Measurements from ENCODE around the gene CACNA2D4.

The CACNA2D4 gene

GRCh38 chr12:1932264-1932777 lies 13.9 kb upstream of the CACNA2D4 start:
- Histone ChIP-seq H3K4me1 (ENCODE audit: control insufficient read depth in 1 of 2, insufficient read depth in 2 of 2, low read length in 2 of 2) (peaks cover 3 to 57% of the 10 kb centered on the region in 2 donors), H3K9me3 (ENCODE audit: control insufficient read depth in 1 of 2, low read length in 2 of 2) (no peaks in the 10 kb centered on the region), H3K27me3 (ENCODE audit: low read depth, low read length) (no peaks in the 10 kb centered on the region), H3K27ac (ENCODE audit: low read length) (no peak overlapping the region), H3K4me3 (ENCODE audit: low read depth in 1 of 2, low read length in 2 of 2) (peak overlapping the region in 1 of 2 donors; percentile 26), H3K36me3 (ENCODE audit: control insufficient read depth in 1 of 2, insufficient read depth in 2 of 2, low read length in 2 of 2) (no peaks in the 10 kb centered on the region)

GRCh38 chr12:1931642-1932041 lies 13.2 kb upstream of the CACNA2D4 start:
- no peak overlapping the region for H3K27ac ChIP-seq (ENCODE audit: low read length)
- H3K4me1 ChIP-seq (ENCODE audit: control insufficient read depth in 1 of 2, insufficient read depth in 2 of 2, low read length in 2 of 2) = peaks cover 0 to 51% of the 10 kb centered on the region in 2 donors
- H3K9me3 ChIP-seq (ENCODE audit: control insufficient read depth in 1 of 2, low read length in 2 of 2) = no peaks in the 10 kb centered on the region
- H3K36me3 ChIP-seq (ENCODE audit: control insufficient read depth in 1 of 2, insufficient read depth in 2 of 2, low read length in 2 of 2) = no peaks in the 10 kb centered on the region
- H3K4me3 ChIP-seq (ENCODE audit: low read depth in 1 of 2, low read length in 2 of 2) = no peak overlapping the region
- H3K27me3 ChIP-seq (ENCODE audit: low read depth, low read length) = no peaks in the 10 kb centered on the region

DNA sequence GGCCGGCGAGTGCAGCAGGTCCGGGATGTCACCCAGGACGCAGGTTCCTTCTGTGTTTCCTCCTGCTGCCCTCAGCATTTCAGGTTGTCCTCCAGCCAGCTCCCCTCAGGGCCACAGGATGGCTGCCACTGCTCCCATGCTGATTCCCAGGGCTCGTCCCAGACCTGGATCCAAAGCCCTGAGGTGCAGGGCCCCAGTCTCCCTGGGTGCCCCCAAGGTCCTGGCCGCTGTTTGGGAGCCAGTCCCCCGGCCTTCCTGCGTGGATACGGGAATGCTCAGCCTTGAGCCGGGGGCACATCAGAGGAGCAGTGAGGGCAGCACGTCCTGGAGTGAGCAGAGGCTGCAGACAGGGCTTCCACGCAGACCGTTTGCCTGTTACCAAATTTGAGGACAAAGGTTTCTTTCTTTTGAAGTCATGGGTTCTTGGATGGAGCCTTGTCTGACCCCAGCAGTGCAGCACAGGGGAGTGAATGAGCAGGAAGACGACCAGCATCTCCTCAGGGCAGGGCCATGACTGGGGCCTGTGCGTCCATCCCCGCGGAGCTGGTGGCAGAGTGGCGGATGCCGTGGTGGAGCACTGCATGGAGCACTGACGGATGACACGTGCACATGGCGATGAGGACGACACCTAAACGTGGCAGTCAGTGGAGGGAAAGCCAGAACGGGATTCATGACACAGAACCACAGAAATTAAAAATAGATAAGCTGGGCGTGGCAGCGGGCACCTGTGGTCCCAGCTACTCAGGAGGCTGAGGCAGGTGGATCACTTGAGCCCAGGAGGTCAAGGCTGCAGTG lies 12.5 kb upstream of the CACNA2D4 start:
- no peaks in the 10 kb centered on the region for H3K27me3 ChIP-seq (ENCODE audit: low read depth, low read length)

GRCh38 chr12:1929985-1930802 lies 11.7 kb upstream of the CACNA2D4 start:
- no peaks in the 10 kb centered on the region for H3K27me3 ChIP-seq (ENCODE audit: low read depth, low read length)
- H3K4me1 ChIP-seq (ENCODE audit: control insufficient read depth in 1 of 2, insufficient read depth in 2 of 2, low read length in 2 of 2) = peaks cover 0 to 48% of the 10 kb centered on the region in 2 donors
- H3K27ac ChIP-seq (ENCODE audit: low read length) = no peak overlapping the region
- H3K36me3 ChIP-seq (ENCODE audit: control insufficient read depth in 1 of 2, insufficient read depth in 2 of 2, low read length in 2 of 2) = no peaks in the 10 kb centered on the region
- H3K4me3 ChIP-seq (ENCODE audit: low read depth in 1 of 2, low read length in 2 of 2) = no peak overlapping the region
- H3K9me3 ChIP-seq (ENCODE audit: control insufficient read depth in 1 of 2, low read length in 2 of 2) = no peaks in the 10 kb centered on the region

More for the DNA sequence above, 12.5 kb upstream of the CACNA2D4 start:
- Histone ChIP-seq H3K4me1 (ENCODE audit: control insufficient read depth in 1 of 2, insufficient read depth in 2 of 2, low read length in 2 of 2) (peaks cover 0 to 46% of the 10 kb centered on the region in 2 donors), H3K27ac (ENCODE audit: low read length) (no peak overlapping the region), H3K9me3 (ENCODE audit: control insufficient read depth in 1 of 2, low read length in 2 of 2) (no peaks in the 10 kb centered on the region), H3K36me3 (ENCODE audit: control insufficient read depth in 1 of 2, insufficient read depth in 2 of 2, low read length in 2 of 2) (no peaks in the 10 kb centered on the region), H3K4me3 (ENCODE audit: low read depth in 1 of 2, low read length in 2 of 2) (no peak overlapping the region)

DNA sequence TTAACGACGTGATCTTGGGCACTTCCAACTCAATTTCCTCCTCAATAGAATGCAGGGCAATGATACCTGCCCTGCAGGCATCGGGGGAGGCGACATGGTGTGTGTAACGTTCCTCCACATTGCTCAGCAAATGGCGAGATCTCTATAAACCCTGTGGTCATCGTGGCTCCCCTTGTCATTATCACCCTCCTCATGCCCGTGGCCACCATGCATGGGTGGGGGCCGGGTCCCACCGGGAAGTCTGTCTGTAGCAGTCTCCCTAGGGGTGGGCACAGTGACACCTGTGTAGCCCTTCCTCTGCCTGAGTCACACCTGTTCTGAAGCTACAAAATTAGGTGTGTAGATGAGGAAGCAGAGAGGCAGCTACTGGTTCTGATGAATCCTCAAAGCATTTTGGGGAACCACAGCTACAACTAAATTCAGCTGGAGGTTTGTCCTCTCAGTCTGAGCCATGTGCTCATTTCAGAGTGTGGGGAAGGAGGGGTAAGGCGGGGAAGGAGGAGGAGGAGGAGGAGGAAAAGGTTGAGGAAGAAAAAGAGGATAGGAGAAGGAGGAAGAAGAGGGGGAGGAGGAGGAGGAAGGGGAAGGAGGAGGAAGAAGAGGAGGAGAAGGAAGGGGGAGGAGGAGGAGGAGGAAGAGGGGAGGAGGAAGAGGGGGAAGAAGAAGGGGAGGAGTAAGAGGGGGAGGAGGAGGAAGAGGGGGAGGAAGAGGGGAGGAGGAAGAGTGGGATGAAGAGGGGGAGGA lies 11.0 kb upstream of the CACNA2D4 start:
- Histone ChIP-seq H3K27ac (ENCODE audit: low read length) (no peak overlapping the region), H3K36me3 (ENCODE audit: control insufficient read depth in 1 of 2, insufficient read depth in 2 of 2, low read length in 2 of 2) (no peaks in the 10 kb centered on the region), H3K4me1 (ENCODE audit: control insufficient read depth in 1 of 2, insufficient read depth in 2 of 2, low read length in 2 of 2) (peaks cover 0 to 51% of the 10 kb centered on the region in 2 donors), H3K27me3 (ENCODE audit: low read depth, low read length) (no peaks in the 10 kb centered on the region), H3K4me3 (ENCODE audit: low read depth in 1 of 2, low read length in 2 of 2) (no peak overlapping the region), H3K9me3 (ENCODE audit: control insufficient read depth in 1 of 2, low read length in 2 of 2) (no peaks in the 10 kb centered on the region)

DNA sequence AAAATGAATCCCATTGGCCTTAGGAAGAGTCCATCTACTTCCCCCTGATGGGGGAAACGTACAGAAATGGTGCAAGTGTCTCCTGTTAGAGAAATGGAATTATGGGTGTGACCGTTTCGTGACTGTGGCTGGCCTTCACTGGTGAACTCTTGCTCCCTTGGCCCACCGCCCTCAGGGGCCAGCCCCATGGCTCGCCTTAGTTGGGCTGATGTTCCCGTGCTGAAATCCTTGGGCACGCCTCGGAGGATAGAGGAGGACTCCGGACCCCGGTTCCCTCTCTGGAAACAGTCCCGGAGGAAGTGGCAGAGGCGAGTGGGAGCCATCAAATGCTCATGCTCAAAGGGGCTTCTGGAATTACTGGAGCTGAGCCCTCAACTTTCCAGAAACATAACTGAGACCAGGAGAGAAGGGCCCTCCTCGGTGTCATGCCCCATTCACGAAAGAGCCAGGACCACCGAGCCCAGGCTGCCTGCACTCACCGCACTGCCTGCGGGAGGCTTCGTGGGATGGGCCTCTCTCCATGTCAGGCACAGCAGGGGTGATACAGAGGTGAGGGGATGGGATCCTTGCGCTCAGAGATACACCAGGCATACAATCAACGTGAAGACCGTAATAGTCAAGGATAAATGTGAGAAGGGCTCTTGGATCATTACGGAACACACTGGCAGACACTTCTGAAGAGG lies 10.1 kb upstream of the CACNA2D4 start:
- Histone ChIP-seq H3K4me1 (ENCODE audit: control insufficient read depth in 1 of 2, insufficient read depth in 2 of 2, low read length in 2 of 2) (peaks cover 0 to 46% of the 10 kb centered on the region in 2 donors), H3K27ac (ENCODE audit: low read length) (no peak overlapping the region), H3K27me3 (ENCODE audit: low read depth, low read length) (no peaks in the 10 kb centered on the region), H3K4me3 (ENCODE audit: low read depth in 1 of 2, low read length in 2 of 2) (no peak overlapping the region), H3K9me3 (ENCODE audit: control insufficient read depth in 1 of 2, low read length in 2 of 2) (no peaks in the 10 kb centered on the region), H3K36me3 (ENCODE audit: control insufficient read depth in 1 of 2, insufficient read depth in 2 of 2, low read length in 2 of 2) (no peaks in the 10 kb centered on the region)

DNA sequence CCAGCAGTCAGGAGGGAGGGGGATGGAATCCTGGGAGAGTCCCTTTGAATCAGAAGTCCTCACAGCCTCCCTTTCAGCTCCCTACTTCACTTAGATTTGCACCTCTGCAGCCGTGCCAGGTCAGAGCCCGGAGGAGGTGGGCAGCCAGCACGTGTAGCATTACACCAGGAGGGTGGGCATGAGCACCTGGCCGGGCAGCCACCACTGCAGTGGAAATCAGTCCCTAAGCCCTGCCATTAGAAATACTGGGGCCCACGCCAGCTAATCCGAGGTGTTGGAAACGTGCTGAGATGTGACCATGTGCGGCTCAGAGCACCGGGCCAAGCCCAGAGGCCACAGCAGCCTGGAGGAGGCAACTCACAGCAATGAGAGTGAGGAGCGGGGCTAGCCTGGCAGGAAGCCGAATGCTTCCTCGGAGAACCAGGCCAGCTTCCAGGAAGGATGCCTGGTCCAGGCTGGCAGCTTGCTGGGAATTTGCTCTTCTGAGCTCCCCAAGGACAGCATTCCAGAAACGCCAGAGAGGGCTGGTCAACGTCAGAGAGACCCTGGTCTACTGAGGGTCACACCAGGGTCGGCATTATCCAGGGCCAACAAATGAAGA lies 9.4 kb upstream of the CACNA2D4 start:
- Histone ChIP-seq H3K4me1 (ENCODE audit: control insufficient read depth in 1 of 2, insufficient read depth in 2 of 2, low read length in 2 of 2) (peaks cover 0 to 40% of the 10 kb centered on the region in 2 donors), H3K27me3 (ENCODE audit: low read depth, low read length) (no peaks in the 10 kb centered on the region), H3K36me3 (ENCODE audit: control insufficient read depth in 1 of 2, insufficient read depth in 2 of 2, low read length in 2 of 2) (no peaks in the 10 kb centered on the region), H3K4me3 (ENCODE audit: low read depth in 1 of 2, low read length in 2 of 2) (no peak overlapping the region), H3K9me3 (ENCODE audit: control insufficient read depth in 1 of 2, low read length in 2 of 2) (no peaks in the 10 kb centered on the region), H3K27ac (ENCODE audit: low read length) (no peak overlapping the region)

GRCh38 chr12:1927051-1927680 lies 8.7 kb upstream of the CACNA2D4 start:
- peaks cover 0 to 34% of the 10 kb centered on the region in 2 donors for H3K4me1 ChIP-seq (ENCODE audit: control insufficient read depth in 1 of 2, insufficient read depth in 2 of 2, low read length in 2 of 2)
- H3K27ac ChIP-seq (ENCODE audit: low read length) = no peak overlapping the region
- H3K27me3 ChIP-seq (ENCODE audit: low read depth, low read length) = no peaks in the 10 kb centered on the region
- no peaks in the 10 kb centered on the region for H3K36me3 ChIP-seq (ENCODE audit: control insufficient read depth in 1 of 2, insufficient read depth in 2 of 2, low read length in 2 of 2)
- H3K4me3 ChIP-seq (ENCODE audit: low read depth in 1 of 2, low read length in 2 of 2) = no peak overlapping the region
- H3K9me3 ChIP-seq (ENCODE audit: control insufficient read depth in 1 of 2, low read length in 2 of 2) = no peaks in the 10 kb centered on the region

GRCh38 chr12:1926251-1926657 lies 7.8 kb upstream of the CACNA2D4 start:
- Histone ChIP-seq H3K27me3 (ENCODE audit: low read depth, low read length) (no peaks in the 10 kb centered on the region), H3K4me1 (ENCODE audit: control insufficient read depth in 1 of 2, insufficient read depth in 2 of 2, low read length in 2 of 2) (peaks cover 0 to 29% of the 10 kb centered on the region in 2 donors), H3K9me3 (ENCODE audit: control insufficient read depth in 1 of 2, low read length in 2 of 2) (no peaks in the 10 kb centered on the region), H3K27ac (ENCODE audit: low read length) (no peak overlapping the region), H3K36me3 (ENCODE audit: control insufficient read depth in 1 of 2, insufficient read depth in 2 of 2, low read length in 2 of 2) (no peaks in the 10 kb centered on the region), H3K4me3 (ENCODE audit: low read depth in 1 of 2, low read length in 2 of 2) (no peak overlapping the region)

GRCh38 chr12:1925684-1926006 lies 7.2 kb upstream of the CACNA2D4 start:
- H3K27ac ChIP-seq (ENCODE audit: low read length) = no peak overlapping the region
- H3K27me3 ChIP-seq (ENCODE audit: low read depth, low read length) = no peaks in the 10 kb centered on the region
- H3K4me1 ChIP-seq (ENCODE audit: control insufficient read depth in 1 of 2, insufficient read depth in 2 of 2, low read length in 2 of 2) = peaks cover 0 to 23% of the 10 kb centered on the region in 2 donors
- H3K36me3 ChIP-seq (ENCODE audit: control insufficient read depth in 1 of 2, insufficient read depth in 2 of 2, low read length in 2 of 2) = no peaks in the 10 kb centered on the region
- H3K9me3 ChIP-seq (ENCODE audit: control insufficient read depth in 1 of 2, low read length in 2 of 2) = no peaks in the 10 kb centered on the region
- H3K4me3 ChIP-seq (ENCODE audit: low read depth in 1 of 2, low read length in 2 of 2) = no peak overlapping the region
